GM12875 (cell line): Measurements from ENCODE around the gene YKT6.
A peak's percentile ranks its signal among the peaks of the same experiment; 100 is the strongest.

ENCODE experiments used
- H3K4me3 ChIP-seq: one replicate; pipeline ENCODE4 v1.5.1; 2011; ENCODE audit warnings: low read depth, low read length, control low read depth
- TF ChIP-seq, protein P1 (sequence below): IDR thresholded peaks from 2 replicates; pipeline ENCODE4 v1.5.1; 2011; ENCODE audit warnings: low read depth, mild to moderate bottlenecking, control low read depth, inconsistent platforms, low read length, moderate library complexity, borderline replicate concordance; ENCODE audit not compliant: insufficient read depth

Gene YKT6

DNA sequence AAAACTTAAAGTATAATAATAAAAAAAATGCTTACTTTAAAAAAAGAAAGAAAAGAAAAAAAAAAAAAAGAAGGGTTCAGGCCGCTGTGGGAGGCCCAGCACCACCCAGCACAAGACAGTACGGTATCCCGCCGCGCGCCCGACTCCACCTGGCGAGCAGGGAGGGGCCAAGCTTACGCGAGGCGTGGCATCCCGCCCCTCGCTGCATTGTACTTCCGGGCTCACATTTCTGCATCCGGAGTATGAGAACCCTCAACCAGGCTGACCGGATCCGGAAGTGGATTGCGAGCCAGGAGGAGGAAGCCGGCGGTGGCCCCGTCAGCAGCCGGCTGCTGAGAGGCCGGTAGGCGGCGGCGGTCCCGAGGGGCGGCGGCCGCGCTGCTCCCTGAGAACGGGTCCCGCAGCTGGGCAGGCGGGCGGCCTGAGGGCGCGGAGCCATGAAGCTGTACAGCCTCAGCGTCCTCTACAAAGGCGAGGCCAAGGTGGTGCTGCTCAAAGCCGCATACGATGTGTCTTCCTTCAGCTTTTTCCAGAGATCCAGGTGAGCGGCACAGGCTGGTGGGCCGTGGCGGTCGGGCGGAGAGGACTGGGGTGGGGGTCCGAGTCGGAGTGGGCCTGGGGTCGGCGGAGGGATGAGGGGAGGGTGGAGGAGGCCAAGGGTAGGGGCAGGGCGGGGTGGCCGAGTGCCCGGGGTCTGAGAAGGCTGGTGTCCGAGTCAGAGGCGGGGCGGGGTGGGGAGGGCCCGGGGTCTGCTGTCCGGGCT lies at the start of gene YKT6:
Gene YKT6, plus strand, starts transcription at position 280 of the 763 bp plus-strand sequence. Its CDS starts 158 bp downstream, at position 438.
- H3K4me3 ChIP-seq, result peak within 1 kb of the TSS; percentile 97
- TF ChIP-seq, protein P1, sequence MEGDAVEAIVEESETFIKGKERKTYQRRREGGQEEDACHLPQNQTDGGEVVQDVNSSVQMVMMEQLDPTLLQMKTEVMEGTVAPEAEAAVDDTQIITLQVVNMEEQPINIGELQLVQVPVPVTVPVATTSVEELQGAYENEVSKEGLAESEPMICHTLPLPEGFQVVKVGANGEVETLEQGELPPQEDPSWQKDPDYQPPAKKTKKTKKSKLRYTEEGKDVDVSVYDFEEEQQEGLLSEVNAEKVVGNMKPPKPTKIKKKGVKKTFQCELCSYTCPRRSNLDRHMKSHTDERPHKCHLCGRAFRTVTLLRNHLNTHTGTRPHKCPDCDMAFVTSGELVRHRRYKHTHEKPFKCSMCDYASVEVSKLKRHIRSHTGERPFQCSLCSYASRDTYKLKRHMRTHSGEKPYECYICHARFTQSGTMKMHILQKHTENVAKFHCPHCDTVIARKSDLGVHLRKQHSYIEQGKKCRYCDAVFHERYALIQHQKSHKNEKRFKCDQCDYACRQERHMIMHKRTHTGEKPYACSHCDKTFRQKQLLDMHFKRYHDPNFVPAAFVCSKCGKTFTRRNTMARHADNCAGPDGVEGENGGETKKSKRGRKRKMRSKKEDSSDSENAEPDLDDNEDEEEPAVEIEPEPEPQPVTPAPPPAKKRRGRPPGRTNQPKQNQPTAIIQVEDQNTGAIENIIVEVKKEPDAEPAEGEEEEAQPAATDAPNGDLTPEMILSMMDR, result peak; percentile 67

DNA sequence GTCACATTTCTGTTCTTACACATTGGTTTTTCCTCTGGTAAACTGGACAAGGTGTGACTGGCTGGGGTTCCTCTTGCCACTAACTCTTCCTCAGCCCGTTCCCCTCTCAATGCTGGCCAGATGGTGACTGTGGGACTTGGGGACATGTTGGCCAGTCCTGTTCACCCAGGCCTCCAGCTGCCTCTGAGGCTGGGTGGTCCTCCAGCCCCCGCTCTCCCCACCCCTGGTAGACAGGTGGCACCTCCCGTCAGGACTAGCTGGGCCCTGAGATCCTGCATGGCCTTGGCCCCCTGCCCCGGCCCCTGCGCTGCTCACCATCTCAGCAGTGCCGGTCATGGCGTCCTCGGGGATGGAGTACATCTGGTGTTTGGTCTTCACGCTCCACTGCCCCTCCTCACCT lies 48.8 kb upstream of the YKT6 start:
- TF ChIP-seq, protein P1, result no peak
- no peak overlapping the region for H3K4me3 ChIP-seq

DNA sequence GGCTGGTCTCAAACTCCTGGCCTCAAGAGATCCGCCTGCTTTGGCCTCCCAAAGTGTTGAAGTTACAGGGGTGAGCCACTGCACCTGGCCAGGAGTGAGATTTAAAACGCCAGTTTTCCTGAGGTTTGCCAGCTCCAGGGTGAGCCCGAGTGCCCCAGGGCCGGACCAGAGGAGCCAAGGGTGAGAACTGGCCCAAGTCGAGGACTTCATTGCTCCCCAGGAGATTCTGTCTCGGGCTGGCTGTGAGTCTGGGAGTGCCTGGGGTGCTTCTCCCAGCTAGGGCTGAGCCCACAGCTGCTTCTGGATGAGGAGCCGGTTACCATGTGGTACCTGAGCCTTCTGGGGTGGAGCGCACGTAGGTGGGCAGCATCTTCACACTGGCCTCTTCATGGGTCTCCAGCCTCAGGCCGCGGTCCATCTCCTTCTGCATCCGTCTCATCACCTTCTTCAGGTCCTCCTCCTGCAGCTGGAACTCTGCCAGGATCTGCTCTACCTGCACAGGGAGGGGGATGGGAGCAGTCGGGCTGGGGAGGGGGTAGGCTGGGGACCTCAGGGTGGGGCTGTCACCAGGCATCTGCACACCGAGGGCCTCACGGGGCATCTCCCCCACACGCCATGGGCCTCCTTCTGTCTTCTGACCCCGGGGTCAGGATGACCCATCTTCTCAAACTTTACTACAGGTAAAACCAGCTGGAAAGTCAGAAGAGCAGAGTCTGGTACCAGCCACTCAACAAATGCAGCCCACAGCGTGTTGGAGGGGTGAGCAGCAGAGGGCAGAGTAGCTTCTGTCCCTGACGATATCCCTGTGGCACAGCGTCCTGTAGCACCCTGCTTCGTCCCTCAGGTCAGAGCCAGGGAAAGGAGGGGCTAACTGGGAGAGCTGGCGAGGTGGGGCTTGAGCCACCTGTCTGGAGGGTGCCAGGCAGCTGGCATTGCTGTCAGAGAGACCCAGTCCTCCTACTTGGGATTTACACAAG lies 47.5 kb upstream of the YKT6 start:
- TF ChIP-seq, protein P1, result no peak
- H3K4me3 ChIP-seq, result no peak overlapping the region

DNA sequence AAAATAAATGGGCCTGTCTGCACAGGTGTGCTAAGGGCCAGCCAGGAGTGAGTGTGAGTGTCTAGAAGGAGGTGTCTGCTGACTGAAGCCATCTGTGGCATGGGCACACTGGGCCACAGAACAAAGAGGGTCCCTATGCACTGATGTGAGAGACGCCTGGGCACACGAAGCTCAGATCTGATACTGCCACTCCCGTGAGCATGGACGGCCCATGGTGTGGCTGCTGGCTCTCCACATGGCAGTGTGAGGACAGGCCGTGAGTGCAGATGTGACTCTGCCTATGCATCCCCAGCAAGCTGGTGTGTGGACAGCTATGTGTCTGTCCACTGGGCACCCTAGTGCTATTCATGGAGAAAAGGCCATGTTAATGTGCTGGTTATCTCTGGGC lies 46.8 kb upstream of the YKT6 start:
- TF ChIP-seq, protein P1, result no peak
- H3K4me3 ChIP-seq, result no peak overlapping the region

DNA sequence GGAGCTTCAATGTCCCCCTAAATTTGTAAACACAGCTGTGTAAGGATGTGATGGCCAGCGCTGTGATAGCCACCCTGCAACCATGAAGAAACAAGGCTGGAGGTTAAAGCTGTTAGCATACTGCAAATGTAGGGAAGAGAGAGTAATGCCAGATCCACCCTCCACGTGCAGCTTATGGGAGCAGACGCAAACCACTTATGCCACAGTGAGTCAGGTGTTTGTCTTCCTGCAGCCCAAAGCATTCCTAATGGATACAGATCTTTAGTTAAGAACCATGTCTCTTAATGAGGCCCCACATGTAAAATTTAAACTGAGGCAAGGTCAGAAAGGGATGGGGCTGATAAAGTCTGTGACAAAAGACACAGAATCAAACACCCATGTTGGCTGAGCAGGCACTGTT lies 46.1 kb upstream of the YKT6 start:
- TF ChIP-seq, protein P1, result no peak

DNA sequence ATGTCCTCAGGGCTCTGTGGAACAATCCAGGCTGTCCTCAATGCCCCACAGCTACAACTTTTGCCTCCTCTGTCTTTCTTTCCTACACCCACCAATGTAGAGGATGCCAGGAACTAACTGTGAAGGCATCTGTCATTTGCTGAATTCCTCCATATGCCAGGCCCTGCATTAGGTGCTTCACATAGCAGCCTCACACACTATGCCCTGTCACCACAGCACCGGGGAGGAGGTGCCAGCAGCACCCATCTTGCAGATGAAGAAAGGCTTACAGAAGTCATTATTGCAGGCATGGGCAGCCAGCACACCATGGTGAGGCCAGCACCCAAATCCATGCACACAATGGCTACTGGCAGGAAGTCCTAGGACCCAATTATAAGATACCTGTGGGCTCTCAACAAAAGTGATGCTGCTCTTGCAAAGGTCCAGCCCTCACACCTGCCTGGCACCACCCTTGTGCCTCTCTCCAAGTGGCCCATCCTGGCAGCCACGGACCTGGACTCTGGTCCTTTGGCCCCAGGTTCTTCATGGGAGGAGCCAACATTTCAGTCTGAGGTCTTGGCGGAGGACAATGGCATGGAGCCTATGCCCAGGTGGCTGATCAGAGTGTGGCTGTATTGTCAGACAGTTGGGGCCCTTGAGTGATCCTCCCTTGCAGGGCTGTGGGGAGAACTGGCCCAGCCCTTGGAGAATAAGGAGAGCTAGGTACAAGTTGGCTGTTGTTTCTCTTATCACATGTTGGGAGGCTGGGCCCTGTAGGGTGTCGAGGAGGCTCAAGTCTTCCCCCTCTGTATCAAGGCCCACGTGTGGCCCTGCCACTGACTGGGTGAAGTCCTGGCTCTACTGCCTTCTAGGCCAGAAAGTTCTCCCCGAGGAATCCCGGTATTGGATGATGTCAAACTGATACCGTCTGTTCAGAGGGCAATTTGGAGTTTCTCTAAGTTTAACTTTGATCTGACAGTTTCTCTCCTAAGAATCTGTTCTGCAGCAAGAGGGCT lies 45.3 kb upstream of the YKT6 start:
- TF ChIP-seq, protein P1, result no peak
- H3K4me3 ChIP-seq, result no peak overlapping the region

More for the DNA sequence above, 46.1 kb upstream of the YKT6 start:
- H3K4me3 ChIP-seq, result no peak overlapping the region
